ENCODE data around the gene WWP2. TPM values are rescaled to one million over a fixed set of nuclear protein-coding genes. Genes with fewer than 3 reads are reported as not detected.

The WWP2 gene
- total RNA-seq, 1 donor from 2014 or later: 26.8 TPM

DNA sequence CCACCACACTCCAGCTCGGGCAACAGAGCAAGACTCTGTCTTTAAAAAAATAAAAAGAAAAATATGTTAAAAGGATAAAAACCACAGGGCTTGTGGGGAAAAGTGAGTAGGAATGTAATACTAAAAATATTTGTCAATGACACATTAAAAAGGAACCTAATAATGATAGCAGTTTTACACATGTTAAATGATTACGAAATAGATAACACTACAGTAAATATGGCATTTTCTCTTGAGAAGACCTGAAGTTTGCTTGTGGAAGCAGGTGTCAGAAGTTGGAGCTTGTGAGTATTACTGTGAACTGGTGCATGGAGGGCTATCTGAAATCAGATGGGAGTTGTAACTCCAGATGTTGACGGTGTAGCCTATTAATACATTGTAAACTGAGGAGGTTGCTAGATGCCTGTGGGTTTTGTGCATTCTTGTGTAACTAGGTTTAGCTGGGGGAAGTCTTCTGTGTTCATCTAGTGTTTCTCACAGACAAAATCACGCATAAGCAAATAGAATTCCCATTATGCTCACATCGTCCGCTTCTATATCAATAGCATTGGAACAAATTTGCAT is 144.8 kb downstream of the WWP2 start:
- Histone ChIP-seq H3K79me2 (ENCODE audit: low read depth) (no peaks in the 10 kb centered on the region), H3K4me1 (no peaks in the 10 kb centered on the region), H3K9ac (no peak overlapping the region), H3K27ac (no peak overlapping the region), H3K4me3 (no peak overlapping the region), H3K36me3 (no peaks in the 10 kb centered on the region), H3K9me3 (ENCODE audit: low read depth) (no peaks in the 10 kb centered on the region), H3F3A (ENCODE audit: low read depth) (no peaks in the 10 kb centered on the region), H4K20me1 (ENCODE audit: low read depth) (no peaks in the 10 kb centered on the region), H3K4me2 (no peak overlapping the region), H2AFZ (replicated peaks) (no peak overlapping the region), H3K27me3 (no peaks in the 10 kb centered on the region)
- Mint-ChIP-seq H3K4me1 (no peaks in the 10 kb centered on the region), H3K4me3 (no peak overlapping the region), H3K9me3 (no peaks in the 10 kb centered on the region), H3K36me3 (peaks cover 4% of the 10 kb centered on the region), H3K27ac (no peak overlapping the region), H3K27me3 (ENCODE audit: insufficient read depth, low read depth) (no peaks in the 10 kb centered on the region)
- TF ChIP-seq, protein P1, sequence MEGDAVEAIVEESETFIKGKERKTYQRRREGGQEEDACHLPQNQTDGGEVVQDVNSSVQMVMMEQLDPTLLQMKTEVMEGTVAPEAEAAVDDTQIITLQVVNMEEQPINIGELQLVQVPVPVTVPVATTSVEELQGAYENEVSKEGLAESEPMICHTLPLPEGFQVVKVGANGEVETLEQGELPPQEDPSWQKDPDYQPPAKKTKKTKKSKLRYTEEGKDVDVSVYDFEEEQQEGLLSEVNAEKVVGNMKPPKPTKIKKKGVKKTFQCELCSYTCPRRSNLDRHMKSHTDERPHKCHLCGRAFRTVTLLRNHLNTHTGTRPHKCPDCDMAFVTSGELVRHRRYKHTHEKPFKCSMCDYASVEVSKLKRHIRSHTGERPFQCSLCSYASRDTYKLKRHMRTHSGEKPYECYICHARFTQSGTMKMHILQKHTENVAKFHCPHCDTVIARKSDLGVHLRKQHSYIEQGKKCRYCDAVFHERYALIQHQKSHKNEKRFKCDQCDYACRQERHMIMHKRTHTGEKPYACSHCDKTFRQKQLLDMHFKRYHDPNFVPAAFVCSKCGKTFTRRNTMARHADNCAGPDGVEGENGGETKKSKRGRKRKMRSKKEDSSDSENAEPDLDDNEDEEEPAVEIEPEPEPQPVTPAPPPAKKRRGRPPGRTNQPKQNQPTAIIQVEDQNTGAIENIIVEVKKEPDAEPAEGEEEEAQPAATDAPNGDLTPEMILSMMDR (IDR thresholded peaks at IDR 0.05): no peak
- no peak for TF ChIP-seq EZH2 (IDR thresholded peaks at IDR 0.05)
- no peak for DNase-seq (ENCODE audit: low spot score)

DNA sequence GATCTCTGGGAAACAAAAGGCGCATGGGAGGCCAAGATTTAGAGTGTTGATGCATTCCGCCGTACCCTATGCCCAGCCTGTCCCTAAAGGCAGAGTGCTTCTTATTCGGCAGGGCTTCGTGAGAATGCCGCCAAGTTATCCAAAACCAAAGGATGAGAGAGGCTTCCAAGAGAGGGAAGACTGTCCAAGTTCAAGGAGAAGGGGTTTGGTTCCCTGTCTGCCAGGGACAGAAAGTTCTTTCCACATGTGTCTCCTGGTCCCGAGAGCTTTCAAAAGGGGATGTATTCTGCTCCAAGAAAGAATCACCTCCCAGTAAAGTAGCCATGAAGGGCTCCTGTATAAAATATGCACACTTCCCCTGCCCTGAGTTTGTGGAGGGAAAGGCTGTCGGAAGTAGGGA is 146.9 kb downstream of the WWP2 start:
- no peak overlapping the region for H3K4me2 ChIP-seq
- H3K9me3 Mint-ChIP-seq: no peaks in the 10 kb centered on the region
- DNase-seq (ENCODE audit: low spot score): no peak
- H3K4me3 Mint-ChIP-seq: no peak overlapping the region
- no peaks in the 10 kb centered on the region for H3K27me3 ChIP-seq
- no peak overlapping the region for H3K27ac ChIP-seq
- H3K79me2 ChIP-seq (ENCODE audit: low read depth): no peaks in the 10 kb centered on the region
- peaks cover 4% of the 10 kb centered on the region for H3K36me3 Mint-ChIP-seq
- TF ChIP-seq EZH2 (IDR thresholded peaks at IDR 0.05) (no peak), EZH2phosphoT487 (IDR thresholded peaks at IDR 0.05) (no peak)
- TF ChIP-seq, protein P1 (IDR thresholded peaks at IDR 0.05): no peak
- no peak overlapping the region for H3K9ac ChIP-seq
- no peaks in the 10 kb centered on the region for H3K36me3 ChIP-seq
- H3K4me1 ChIP-seq: no peaks in the 10 kb centered on the region
- H3K9me3 ChIP-seq (ENCODE audit: low read depth): no peaks in the 10 kb centered on the region
- H3K27ac Mint-ChIP-seq: no peak overlapping the region
- H3F3A ChIP-seq (ENCODE audit: low read depth): no peaks in the 10 kb centered on the region
- no peak overlapping the region for H3K4me3 ChIP-seq
- H3K4me1 Mint-ChIP-seq: no peaks in the 10 kb centered on the region
- no peaks in the 10 kb centered on the region for H4K20me1 ChIP-seq (ENCODE audit: low read depth)
- H3K27me3 Mint-ChIP-seq (ENCODE audit: insufficient read depth, low read depth): no peaks in the 10 kb centered on the region
- H2AFZ ChIP-seq (replicated peaks): no peak overlapping the region

DNA sequence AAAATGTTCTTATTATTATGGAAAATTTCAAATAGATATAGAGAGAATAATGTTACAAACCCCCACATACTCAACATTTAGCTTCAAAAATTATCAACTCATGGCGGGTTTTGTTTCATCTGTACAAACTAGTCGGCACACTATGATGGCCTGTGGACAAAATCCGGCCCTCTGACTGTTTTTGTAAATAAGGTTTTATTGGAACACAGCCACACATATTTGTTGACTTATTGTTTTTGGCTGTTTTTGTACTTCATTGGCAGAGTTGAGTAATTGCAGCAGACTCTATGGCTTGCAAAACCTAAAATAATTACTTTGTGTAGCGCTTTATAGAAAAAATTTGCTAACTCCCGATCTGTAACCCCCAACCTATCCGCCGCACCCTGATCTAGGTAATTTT is 147.6 kb downstream of the WWP2 start:
- Histone ChIP-seq H3K9me3 (ENCODE audit: low read depth) (no peaks in the 10 kb centered on the region), H3K36me3 (no peaks in the 10 kb centered on the region), H3K79me2 (ENCODE audit: low read depth) (no peaks in the 10 kb centered on the region), H3K9ac (no peak overlapping the region), H3K27ac (no peak overlapping the region), H3F3A (ENCODE audit: low read depth) (no peaks in the 10 kb centered on the region), H3K4me1 (no peaks in the 10 kb centered on the region), H3K4me3 (no peak overlapping the region), H4K20me1 (ENCODE audit: low read depth) (no peaks in the 10 kb centered on the region), H3K4me2 (no peak overlapping the region), H2AFZ (replicated peaks) (no peak overlapping the region), H3K27me3 (no peaks in the 10 kb centered on the region)
- no peaks in the 10 kb centered on the region for H3K4me1 Mint-ChIP-seq
- H3K4me3 Mint-ChIP-seq: no peak overlapping the region
- H3K27me3 Mint-ChIP-seq (ENCODE audit: insufficient read depth, low read depth): peaks cover under 1% of the 10 kb centered on the region
- TF ChIP-seq, protein P1 (IDR thresholded peaks at IDR 0.05): no peak
- TF ChIP-seq EZH2phosphoT487 (IDR thresholded peaks at IDR 0.05) (no peak), EZH2 (IDR thresholded peaks at IDR 0.05) (no peak)
- no peak overlapping the region for H3K27ac Mint-ChIP-seq
- peaks cover 4% of the 10 kb centered on the region for H3K36me3 Mint-ChIP-seq
- H3K9me3 Mint-ChIP-seq: no peaks in the 10 kb centered on the region
- DNase-seq (ENCODE audit: low spot score): no peak
